ENCODE measurements around the gene FLT1.

The FLT1 gene, protein sequence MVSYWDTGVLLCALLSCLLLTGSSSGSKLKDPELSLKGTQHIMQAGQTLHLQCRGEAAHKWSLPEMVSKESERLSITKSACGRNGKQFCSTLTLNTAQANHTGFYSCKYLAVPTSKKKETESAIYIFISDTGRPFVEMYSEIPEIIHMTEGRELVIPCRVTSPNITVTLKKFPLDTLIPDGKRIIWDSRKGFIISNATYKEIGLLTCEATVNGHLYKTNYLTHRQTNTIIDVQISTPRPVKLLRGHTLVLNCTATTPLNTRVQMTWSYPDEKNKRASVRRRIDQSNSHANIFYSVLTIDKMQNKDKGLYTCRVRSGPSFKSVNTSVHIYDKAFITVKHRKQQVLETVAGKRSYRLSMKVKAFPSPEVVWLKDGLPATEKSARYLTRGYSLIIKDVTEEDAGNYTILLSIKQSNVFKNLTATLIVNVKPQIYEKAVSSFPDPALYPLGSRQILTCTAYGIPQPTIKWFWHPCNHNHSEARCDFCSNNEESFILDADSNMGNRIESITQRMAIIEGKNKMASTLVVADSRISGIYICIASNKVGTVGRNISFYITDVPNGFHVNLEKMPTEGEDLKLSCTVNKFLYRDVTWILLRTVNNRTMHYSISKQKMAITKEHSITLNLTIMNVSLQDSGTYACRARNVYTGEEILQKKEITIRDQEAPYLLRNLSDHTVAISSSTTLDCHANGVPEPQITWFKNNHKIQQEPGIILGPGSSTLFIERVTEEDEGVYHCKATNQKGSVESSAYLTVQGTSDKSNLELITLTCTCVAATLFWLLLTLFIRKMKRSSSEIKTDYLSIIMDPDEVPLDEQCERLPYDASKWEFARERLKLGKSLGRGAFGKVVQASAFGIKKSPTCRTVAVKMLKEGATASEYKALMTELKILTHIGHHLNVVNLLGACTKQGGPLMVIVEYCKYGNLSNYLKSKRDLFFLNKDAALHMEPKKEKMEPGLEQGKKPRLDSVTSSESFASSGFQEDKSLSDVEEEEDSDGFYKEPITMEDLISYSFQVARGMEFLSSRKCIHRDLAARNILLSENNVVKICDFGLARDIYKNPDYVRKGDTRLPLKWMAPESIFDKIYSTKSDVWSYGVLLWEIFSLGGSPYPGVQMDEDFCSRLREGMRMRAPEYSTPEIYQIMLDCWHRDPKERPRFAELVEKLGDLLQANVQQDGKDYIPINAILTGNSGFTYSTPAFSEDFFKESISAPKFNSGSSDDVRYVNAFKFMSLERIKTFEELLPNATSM (N-terminal part only)

DNA sequence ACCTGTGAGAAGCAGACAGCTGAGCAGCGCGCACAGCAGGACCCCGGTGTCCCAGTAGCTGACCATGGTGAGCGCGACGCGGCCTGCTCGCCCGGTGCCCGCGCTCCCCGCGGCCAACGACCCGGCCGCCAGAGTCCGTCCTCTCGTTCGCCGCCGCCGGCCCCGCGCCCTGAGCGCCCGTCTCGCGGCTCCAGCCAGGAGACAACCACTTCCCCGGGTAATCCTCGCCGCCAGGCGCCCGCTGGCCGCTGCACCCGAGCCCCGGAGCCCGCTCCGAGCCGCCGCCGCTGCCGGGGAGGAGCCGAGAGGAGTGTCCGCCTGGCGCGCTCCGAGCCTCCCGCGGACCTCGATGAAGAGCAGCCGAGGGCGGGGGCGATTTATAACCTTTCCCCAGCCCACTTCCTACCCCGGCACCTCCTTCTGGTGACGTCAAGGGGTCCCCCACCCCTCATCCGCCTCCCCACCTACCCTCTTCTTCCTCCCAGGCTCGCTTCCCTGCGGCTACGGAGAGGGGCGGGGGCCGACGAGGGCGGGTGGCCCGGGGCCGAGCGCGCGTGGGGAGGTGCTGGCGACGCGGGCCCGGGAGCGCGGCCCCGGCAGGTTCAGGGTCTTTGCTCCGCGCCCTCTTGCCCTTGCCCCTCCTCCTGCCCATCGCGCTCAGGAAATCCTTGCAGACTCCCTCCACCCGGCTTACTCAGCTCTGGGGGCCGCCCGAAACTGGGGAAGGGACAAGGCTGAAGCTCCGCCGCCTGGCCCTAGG is at the start of gene FLT1:
Gene FLT1, minus strand, starts transcription at position 351 of the 760 bp plus-strand sequence. Its CDS starts 285 bp downstream, at position 66.
- no peak for DNase-seq

DNA sequence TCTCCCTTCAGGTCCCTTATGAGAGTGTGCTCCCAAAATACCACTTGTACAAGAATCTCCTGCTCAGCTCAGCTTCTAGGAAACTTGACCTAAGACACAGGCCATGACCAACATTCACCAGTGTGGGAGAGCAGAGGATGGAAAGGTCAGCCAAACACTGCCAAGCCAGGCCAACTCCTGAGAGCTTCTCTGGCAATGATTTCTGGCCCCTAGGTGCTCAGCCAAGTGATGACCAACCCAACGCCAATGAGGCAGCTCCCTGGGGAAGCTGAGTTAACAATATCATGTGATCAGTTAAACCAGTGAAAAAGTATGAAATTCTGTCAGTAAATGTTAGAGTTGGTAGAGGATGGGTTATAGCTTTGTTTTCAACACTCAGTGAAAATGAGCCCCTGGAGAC is 49.1 kb upstream of the FLT1 start:
- no peak for DNase-seq

DNA sequence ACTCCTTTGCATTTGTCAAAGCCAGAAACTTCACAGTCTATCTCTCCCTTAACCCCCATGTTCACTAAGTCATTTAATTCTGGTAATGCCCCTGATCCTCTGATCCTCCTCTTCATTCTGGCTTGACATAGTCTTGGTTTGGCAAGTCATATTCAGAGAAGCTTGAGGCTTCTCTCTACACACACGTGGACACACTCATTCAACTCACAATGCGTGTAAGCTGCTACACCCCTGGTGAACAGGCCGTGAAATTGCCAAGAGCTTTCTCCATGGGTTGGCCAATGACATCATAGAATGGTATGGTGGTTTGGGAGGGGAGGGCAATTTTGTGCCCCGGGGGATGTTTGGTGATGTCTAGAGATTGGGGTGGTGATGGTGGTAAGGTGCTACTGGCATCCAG is 47.9 kb upstream of the FLT1 start:
- no peak for DNase-seq

DNA sequence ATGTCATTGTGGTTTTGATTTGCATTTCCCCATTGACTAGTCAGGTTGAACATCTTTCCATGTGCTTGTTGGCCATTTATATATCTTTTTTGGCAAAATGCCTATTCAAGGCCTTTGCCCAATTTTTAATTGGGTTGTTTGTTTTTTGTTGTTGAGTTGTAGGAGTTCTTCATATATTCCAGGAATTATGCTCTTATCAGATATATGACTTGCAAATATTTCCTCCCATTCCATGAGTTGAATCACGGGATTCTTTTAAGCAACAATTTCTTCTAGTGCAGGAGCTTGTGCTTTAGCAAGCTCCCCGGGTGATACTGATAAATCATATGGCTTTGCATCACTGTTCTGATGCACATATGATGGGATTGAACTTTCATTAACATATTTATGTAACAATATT is 47.0 kb upstream of the FLT1 start:
- DNase-seq: no peak

DNA sequence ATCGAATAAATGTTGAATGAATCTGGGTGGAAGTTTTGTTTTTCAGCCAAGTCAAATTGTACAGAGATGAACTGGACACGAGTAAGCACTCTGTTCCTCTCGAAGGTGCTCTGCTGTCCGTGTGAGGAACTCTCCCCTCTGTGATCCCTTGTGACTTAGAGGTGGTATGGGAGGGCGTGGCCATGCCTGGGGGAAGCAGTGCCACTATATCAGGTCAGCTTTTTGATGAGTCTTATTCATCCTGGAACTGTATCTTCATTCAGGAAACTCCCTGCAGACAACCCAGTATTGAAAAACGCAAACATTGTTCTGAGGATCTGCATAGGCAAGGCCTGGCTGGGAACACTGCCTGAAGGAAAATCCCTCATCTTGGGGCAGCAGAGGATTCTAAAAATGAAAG is 45.7 kb upstream of the FLT1 start:
- DNase-seq: no peak

DNA sequence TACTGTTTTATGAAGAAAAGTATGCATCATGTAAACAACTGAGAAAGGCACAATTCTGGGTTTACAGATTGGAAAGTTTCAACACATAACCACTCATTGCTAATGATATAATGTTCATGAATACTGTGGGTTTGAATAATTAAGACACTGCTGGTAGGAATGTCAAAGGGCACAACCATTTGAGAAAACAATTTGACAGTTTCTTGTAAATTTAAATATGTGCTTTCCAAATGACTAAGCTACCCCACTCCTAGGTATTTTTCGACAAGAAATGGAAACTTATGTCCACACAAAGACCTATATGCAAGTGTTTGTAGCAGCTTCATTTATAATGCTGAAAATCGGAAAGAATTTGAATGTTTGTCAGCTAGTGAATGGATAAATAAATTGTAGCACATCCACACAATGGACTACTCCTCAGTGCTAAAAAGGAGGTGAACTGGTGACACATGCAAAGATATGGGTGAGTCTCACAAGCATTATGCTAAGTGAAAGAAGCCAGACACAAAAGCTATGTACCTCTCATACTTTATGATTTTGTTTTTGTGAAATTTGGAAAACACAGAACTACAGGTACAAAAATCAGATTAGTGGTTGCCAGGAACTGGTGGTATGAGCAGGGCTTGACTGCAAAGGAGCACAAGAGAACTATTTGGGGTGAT is 44.8 kb upstream of the FLT1 start:
- no peak for DNase-seq

DNA sequence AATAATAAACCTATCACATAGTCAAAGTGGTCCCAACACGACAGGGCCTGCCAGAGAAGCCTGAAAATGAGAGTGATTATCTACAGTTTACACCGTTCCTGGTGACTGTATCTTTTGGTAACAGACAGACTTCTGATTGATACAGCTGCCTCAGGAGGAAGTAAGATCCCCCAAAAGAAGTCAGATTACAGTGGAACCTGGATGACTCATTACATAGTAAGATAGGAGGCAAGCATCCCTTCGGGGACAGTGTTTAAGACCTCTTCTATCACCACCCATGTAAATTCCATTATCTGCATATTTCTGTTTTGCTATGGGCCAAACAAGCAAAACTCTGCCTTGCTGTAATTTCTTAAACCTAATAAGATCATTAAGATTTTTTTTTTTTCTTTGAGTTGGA is 44.0 kb upstream of the FLT1 start:
- DNase-seq: no peak

DNA sequence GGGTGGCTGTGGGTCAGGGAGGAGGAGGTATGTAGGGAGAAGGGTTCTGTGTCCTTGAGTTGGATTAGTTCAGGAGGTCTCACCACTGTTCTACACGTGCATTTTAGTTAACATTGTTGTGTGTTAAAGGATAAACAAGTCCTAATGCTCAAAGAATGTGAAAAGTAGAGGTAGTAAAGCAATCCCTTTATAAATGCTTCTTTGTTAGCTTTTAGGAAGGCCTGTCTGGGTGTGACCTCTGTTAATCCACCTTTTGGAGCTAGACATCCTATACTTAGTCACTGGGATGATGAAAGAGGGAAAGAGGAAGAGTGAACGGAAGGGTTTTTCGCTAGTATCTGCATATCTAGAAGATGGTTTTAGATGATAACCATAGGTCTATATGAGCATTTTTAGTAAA is 42.2 kb upstream of the FLT1 start:
- peak; percentile 38 to 46 for DNase-seq

DNA sequence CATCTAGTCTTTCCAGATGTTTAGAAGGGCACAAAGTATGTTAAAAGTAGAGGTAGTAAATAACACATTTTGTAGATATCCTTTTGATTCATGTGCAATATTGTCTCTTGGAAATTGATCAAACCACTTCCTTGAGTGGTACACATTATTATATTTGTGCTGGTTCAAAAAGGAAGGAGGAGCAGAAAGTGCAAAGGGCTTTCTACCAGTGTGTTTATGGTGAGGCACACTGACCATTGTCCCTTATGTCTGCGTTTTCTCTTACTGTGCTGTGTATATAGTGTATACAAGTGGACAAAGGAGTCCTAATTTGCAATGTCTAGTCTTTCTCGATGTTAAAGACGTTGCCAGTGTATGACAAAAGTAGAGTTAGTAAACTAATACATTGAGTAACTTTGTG is 41.4 kb upstream of the FLT1 start:
- no peak for DNase-seq

DNA sequence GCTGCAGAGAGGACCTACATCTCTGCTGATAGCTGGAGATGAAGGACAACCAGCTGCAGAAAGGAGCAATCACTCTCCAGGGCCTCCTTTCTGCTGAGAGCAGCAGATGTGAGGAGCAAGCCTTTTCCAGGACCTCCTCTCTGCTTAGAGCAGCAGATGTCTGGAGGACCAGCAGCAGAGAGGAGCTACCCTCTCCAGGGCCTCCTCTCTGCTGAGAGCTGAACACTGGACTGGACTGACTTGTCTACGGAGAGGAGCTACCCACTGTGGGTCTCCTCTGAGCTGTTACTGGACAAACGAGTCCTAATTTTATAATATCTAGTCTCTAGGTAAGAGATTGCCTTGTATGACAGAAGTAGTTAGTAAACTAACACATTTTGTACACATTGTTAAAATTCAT is 40.8 kb upstream of the FLT1 start:
- no peak for DNase-seq

DNA sequence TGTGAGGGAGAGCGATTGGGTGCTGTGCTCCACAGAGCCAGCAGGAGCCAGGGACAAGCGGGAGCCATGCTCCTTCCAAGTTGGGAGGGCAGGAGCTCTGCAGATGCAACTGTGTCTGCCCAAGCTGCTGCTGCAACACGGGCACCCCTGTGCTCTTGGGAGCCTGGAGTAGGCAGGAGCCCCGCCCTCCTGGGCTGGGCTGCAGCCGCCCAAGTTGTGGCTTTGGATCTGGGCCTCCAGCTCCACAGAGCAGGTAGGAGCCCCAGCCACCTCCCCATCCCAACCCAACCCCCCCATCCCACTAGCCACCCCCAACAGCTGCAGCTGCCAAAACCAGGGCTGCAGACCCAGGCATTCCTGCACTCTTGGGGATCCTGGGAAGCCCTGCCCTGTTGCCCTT is 39.9 kb upstream of the FLT1 start:
- no peak for DNase-seq

DNA sequence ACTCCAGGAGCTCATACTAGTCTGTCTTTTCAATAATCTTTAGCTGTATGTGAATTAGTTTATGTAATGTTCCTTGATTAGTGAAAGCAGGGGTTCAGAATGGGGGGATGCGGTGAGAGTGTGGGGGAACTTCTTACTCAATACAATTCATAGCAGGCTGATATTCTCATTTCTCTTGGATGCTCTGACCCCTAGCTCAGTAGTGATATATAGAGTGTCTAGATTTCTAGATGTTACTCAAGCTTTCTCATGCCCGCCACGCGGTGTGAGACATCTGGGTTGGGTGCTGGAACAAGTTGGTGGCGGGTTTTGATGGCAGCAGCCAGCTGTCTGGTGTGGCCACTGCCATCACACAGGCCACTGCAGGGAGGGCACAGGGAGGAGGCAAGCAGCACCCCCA is 39.3 kb upstream of the FLT1 start:
- DNase-seq: no peak

DNA sequence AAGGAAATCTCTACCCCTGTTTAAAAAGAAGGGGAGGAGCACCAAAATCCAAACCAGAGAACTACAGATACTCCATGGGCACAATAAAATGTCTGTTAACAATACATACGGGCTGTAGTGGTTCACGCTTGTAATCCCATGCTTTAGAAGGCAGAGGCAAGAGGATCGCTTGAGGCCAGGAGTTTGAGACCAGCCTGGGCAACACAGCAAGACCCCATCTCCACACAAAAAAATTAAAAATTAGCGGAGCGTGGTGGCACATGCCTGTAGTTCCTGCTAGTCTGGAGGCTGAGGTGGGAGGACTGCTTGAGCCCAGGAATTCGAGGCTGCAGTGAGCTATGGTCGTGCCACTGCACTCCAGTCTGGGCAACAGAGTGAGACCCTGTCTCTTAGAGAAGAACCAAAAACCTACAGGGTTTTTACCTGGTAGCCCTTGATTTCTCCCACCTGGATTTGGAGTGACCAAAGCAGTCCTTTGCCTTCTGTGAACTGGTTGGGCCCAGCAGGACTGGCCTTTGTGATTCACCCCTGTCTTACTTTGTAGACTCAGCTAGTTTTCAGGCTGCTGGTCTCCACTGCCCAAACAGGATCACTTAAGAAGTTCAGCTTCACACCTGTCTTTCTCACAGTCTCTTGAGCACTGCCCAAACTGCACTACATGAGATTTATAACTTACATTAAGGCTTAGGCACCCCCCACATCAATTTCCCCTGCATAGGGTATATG is 38.7 kb upstream of the FLT1 start:
- DNase-seq: no peak

DNA sequence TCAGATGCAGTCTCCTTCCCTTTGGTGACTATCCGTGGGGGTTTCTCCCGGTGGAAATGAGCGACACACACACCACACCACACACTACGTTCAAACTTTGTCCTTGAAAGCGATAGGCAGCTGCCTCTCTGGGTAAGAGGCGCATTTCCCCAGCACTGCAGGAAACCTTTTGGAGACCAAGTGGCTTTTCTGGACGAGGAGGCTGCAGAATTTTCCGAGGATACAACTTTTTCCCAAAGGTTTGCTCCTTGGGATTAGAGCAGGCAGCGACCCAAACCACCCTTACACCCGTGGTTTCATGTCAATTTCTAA is 38.2 kb upstream of the FLT1 start:
- DNase-seq: no peak

DNA sequence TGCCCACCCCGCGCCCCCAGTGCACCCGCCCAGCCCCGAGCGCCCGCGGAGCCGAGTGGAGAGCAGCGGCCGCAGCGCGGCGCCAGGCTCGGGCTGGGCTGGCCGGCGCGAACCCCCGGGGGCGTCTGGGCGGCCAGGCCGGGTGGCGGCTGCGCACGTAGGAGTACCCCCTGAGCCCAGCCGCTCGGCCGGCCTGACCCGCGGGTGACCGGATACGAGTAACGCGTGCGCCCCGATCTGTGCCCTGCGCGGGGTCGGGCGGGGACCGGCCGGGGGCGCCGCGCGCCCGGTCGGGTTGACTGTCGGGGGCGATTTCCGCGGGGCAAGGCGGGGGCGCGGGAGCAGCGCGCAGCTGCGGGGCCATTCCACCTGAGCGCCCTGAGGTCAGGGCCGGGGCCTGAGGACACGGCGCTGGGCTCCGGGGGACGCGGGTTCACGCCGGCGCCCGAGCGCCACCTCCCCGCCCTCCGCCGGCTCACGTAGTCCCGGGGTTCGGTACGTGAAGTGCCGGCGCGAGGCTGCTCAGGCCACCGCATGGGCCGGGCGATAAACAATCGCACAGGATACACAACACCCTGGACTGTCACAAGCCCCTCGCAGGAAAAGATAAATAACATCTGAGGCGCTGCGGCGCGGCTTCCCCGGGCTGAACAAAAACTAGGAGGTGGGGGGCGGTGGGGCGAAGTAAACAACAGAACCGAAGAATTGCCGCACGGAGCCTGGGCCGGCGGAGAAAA is 37.6 kb upstream of the FLT1 start:
- no peak for DNase-seq

DNA sequence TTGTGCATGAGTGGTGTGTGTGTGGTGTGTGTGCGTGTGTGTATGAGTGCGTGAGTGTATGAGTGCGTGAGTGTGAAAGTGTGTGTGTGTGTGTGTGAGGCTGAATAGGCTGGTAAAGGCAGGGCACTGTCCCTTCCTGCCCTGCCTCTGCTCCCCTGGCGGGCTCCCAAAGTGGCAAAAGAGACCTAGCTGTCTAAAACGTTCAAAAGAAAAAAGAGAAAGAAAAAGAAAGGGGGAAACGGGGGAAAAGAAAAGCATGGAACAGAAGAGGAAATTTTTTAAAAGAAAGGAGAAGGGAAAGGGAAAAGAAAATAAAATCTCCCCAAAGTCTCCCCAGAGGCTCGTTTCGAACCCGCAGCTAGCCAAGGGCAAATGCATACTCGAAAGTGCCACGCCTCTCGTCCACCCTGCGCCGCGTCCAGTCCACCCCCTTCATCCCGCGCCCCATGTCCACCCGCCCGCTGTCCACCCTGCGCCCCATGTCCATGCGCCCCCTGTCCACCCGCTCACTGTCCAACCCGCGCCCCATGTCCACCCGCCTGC is 37.0 kb upstream of the FLT1 start:
- no peak for DNase-seq

DNA sequence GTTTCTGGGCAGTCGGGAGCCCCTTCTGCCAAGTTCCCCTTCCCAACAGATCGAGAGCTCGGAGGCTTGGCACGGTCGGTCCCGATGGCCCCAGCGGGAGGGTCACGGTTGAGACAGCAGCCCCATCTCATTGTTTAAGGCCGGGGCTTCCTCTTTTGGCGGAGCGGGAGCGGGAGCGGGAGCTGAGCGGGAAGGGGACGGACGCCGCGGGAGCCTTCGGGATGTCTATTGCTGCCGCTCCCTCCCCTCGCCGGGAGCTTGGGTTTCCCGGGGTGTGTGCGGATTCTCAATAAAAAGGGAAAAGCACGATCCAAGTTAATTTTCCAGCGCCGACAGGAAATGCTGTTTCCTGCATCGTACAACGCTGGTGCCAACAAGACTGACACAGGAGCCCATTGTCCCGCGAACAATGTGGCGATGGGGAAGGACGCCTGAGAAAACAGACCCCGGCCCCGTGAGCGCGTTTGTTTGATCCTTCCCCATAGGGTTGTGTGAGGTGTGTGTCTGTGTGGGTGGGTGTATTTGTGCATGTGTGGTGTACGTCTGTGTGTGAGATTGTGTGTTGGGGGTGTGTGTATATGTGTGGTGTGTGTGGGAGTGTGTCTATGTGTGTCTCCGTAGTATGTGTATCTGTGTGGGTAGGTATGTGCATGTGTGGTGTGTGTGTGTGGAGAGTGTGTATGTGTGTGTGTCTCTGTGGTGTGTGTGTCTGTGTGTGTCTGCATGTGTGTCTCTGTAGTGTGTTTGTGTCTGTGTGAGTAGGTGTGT is 36.3 kb upstream of the FLT1 start:
- DNase-seq: no peak

DNA sequence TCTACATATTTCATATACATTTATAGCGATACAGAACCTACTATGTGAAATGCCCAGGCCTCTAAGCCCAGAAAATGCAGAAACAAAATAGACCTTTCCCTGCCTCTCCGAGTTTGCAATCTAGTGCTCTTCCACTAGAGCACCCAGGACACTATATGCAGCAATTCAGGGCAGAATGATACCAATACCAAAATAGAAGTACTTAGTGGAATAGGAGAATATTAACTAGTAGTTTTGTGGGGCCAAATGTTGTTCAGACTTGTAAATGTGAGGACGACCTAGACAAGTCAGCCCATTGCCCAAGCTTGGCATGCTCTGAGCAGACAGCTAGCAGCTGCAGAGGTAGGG is 35.8 kb upstream of the FLT1 start:
- DNase-seq: no peak

DNA sequence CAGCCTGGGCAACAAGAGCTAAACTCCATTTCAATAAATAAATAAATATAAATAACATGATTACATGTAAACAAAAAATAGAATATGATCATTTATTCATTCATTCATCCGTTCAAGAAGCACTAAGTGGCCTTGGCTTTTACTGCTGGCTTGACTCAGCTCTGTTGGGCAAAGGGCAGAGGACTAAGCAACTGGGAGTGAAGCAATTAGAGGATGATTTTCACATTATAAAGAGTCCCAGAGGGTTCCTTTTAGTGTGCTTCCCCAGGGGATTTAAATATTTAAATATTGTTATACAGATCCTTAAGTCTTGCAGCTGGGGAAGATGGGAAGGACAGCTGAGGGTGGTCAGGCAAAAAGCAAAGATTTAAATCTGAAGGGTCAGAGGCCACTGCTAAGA is 34.9 kb upstream of the FLT1 start:
- no peak for DNase-seq

DNA sequence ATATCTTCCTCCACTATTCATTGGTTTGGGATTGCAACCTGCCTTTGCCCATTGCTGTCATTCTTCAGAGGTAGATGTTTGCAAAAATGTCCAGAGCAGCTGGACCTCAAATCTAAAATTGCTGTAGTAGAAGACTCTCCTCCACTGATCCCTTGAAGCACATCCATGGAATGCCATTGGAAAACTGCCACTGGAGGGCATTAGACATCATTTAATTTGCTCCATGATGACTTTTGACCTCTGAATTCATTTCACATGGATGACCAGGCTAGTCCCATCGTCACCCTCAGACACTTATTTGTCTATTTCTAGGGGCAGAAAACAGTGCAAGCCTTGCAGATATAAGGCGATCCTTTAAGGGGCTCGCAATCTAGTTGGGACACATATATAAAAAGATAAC is 33.9 kb upstream of the FLT1 start:
- no peak for DNase-seq

Data from AML-193 (cell line).